Measurements from ENCODE around the gene ZNF573.

DNA sequence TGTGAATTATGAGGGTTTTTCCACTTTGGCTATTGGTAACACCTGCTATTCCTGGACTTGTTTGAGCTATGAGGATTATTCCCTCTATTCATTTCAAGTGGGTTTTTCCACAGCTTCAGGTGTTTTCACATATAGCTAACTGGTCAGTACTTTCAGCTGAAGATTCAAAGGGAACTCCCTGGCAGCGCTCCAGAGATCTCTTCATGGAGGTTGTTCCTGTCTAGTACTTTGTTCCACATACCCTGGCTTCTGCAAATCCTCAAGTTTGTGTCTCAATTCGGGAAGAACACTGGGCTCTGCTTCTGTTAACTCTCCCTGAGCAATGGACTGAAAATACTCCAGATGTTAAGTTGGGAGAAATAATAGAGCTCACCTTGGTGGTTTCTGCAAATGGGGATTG is 54.2 kb downstream of the ZNF573 start:
- no peak for TF ChIP-seq EZH2 (IDR thresholded peaks at IDR 0.05)
- no peak for TF ChIP-seq FOXP2 (optimal IDR thresholded peaks at IDR 0.05; ENCODE audit: control extremely low read depth, extremely low read length, insufficient read depth)

All from SK-N-MC (cell line).